Measurements from ENCODE around the gene DBN1.

DNA sequence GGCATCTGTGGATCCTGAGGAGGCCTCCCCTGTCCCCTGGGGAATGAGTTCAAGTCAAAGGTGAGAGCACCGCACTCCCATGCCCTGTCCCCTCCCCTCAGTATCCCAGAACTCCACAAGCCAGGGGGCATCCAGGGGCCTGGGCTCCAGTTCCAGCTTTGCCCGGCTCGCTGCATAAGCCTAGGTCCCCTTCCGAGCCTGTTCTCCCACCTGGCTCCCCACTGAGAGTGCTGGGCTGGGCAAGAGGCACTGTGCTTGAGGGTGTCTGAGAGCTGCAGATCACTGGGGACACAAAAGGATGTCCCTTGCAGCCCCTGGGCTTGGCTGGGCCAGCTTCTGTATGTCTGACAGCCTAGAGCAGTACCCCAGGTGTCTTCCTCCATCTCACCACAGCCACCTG, 31.6 kb upstream of the DBN1 start:
- no peak for TF ChIP-seq POLR2AphosphoS5 (IDR thresholded peaks at IDR 0.05; ENCODE audit: low read depth)
- TF ChIP-seq, protein P1, sequence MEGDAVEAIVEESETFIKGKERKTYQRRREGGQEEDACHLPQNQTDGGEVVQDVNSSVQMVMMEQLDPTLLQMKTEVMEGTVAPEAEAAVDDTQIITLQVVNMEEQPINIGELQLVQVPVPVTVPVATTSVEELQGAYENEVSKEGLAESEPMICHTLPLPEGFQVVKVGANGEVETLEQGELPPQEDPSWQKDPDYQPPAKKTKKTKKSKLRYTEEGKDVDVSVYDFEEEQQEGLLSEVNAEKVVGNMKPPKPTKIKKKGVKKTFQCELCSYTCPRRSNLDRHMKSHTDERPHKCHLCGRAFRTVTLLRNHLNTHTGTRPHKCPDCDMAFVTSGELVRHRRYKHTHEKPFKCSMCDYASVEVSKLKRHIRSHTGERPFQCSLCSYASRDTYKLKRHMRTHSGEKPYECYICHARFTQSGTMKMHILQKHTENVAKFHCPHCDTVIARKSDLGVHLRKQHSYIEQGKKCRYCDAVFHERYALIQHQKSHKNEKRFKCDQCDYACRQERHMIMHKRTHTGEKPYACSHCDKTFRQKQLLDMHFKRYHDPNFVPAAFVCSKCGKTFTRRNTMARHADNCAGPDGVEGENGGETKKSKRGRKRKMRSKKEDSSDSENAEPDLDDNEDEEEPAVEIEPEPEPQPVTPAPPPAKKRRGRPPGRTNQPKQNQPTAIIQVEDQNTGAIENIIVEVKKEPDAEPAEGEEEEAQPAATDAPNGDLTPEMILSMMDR (conservative IDR thresholded peaks at IDR 0.05; ENCODE audit: low read depth in 2 of 2): no peak
- TF ChIP-seq, protein P2, sequence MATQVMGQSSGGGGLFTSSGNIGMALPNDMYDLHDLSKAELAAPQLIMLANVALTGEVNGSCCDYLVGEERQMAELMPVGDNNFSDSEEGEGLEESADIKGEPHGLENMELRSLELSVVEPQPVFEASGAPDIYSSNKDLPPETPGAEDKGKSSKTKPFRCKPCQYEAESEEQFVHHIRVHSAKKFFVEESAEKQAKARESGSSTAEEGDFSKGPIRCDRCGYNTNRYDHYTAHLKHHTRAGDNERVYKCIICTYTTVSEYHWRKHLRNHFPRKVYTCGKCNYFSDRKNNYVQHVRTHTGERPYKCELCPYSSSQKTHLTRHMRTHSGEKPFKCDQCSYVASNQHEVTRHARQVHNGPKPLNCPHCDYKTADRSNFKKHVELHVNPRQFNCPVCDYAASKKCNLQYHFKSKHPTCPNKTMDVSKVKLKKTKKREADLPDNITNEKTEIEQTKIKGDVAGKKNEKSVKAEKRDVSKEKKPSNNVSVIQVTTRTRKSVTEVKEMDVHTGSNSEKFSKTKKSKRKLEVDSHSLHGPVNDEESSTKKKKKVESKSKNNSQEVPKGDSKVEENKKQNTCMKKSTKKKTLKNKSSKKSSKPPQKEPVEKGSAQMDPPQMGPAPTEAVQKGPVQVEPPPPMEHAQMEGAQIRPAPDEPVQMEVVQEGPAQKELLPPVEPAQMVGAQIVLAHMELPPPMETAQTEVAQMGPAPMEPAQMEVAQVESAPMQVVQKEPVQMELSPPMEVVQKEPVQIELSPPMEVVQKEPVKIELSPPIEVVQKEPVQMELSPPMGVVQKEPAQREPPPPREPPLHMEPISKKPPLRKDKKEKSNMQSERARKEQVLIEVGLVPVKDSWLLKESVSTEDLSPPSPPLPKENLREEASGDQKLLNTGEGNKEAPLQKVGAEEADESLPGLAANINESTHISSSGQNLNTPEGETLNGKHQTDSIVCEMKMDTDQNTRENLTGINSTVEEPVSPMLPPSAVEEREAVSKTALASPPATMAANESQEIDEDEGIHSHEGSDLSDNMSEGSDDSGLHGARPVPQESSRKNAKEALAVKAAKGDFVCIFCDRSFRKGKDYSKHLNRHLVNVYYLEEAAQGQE (IDR thresholded peaks at IDR 0.05; ENCODE audit: unreplicated experiment): no peak
- TF ChIP-seq EZH2 (IDR thresholded peaks at IDR 0.05; ENCODE audit: low read depth, unreplicated experiment): no peak
- TF ChIP-seq ZNF114 (CRISPR knock-in tag; IDR thresholded peaks at IDR 0.05): no peak
